Activated T-cell treated with anti-CD3 and anti-CD28 coated beads, Interleukin-2, amount 50 U/mL, for 48 hours (primary cell): ENCODE results near the gene SACS.

Experiments
- DNase-seq, 2 experiments: peaks; one replicate each; pipeline ENCODE4 v3.0.0-alpha.2; 2020

SACS gene

GRCh38 chr13:23433171-23434153 lies at the start of gene SACS:
Gene SACS, minus strand, starts transcription at chr13:23433702. Its CDS starts 22,463 bp downstream, at chr13:23411239.
- DNase-seq, result no peak

- no peak for DNase-seq
Measured at GRCh38 chr13:23480324-23480723, 46.8 kb upstream of the SACS start.

GRCh38 chr13:23477101-23477500 lies 43.6 kb upstream of the SACS start:
- DNase-seq, result no peak

DNA sequence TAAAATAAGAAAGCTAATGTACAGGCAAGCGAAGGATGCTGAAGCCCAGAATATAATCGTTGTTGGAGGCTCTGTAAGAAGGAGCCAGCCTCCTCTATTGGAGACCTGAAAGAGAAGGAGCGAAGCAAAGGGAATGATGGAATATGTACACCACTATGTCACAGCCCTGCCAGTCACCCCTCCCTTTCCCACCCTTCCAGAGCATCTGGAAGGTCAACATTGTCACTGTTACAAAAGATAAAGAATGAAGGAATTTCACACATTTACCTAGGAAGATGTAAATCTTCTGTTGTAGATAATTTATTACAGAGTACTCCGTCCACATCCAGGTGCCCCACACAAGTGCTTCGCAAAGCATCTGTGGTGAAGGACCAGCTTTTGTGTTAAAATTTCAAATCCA lies 39.7 kb upstream of the SACS start:
- no peak for DNase-seq

- DNase-seq, result no peak
Measured at GRCh38 chr13:23472189-23472588, 38.7 kb upstream of the SACS start.

DNA sequence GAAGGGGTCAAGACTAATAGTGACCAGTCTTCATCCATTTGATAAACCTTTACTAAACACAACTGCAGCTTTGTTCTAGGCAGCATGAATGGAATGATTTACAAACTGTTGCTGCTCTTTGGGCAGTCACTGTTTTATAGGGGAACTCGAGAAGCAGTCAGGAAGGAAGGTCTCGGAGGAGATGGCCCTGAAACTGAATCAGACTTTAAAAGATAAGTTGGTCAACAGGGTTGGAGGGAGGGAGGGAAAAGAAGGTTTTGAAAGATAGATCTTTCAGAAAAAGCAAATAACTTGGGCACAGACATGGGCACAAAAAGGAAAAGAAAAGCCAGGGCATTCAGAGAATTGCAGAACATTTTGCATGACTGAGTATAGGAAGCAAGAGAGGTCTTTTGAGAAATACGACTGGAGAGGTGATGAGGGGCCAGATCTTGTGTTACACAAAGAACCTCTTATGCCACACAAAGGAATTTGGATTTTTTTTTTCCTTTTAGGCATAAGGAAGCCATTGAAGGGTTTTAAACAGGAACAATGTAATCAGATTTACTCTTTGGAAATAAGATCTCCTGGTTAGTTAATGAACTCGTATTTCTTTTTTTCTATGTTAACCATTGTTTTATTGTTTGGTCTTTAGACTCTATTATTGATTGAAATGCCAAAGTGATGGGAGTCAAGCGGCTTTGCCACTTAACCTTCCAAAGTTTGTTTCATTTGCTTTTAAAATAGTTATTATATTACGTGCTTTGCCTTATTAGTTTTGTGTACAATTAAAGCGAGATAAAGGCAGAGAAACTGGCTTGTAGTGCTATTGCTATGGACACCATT lies 37.5 kb upstream of the SACS start:
- DNase-seq, result no peak

DNA sequence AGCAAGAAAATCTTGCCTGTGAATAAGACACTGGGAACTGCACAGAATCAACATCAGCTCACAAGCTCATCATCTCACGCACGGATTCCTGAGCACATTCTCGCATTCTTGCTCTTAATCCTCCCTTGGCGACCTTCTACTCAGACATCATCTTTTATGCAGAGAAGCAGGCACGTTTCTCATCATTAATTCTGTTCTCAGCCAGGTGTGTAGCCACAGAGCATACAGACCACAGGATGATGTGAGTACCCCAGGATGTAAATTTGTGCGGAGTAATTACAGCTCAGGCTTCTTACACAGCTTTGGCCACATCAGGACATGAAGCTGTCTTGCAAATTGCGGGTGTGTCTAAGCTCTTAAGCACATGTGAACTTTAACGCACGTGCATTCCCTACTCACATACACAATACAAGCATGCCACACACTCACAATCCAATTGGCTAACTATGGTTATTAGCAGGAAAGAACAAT lies 36.5 kb upstream of the SACS start:
- DNase-seq, result no peak

DNA sequence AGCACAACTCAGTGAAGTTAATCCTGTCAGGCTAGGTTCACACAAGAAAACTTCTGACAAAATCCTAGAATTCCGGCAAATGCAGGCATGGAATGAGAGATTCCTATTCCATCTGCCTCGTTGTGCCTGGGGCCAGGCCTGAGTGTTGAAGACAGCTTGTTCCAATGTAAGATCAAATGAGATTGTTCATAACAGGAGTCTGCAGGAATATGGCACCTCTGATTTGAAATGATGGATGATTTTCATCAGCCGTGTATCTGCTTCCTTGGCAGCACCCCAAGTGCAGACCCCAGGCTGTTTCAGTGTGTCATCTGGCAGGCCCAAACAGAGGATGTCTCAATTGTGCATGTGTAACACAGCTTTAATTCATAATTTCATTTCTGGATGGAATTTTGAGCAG lies 35.3 kb upstream of the SACS start:
- no peak for DNase-seq

GRCh38 chr13:23467932-23468278 lies 34.4 kb upstream of the SACS start:
- no peak for DNase-seq

DNA sequence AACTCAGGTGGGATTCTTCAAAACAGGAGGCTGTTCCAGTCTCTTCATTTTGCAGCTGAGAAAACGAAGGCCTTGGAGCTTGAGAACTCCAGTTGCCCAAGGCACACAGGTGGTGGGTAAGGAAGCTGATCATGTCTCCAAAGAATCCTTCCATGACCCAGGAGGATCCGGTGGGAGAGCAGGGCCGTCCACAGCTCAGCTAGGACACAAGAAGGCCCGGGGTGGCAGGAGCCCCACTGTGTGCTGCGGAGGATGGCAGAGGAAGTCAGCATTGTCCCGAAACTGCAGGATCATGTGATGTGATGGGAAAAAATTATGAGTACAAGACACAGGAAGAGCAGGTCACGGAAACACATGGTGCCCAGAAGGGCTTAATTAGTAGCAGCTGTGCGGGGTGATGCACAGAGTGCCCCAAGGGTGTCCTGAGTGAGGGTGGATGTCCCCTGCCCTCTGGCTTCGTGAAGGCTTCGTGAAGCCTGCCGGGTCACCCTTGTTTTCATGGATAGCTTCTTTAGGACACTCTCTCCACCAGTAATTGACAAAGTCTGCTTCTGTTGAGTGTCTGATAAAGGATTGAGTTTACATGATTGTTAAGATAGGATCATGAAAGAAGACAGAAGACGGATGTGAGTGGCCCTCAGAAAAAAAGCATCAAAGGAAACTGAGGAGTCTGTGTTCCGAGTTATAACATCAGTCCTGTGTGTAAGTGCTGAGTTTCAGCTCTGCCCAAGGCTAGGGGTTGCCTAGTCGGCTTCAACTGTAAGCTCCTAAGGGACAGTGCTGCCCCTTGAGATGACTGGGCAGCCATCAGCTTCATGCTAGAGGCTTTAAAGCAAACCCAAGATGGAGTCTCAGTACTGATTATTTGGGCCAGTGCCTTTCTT lies 33.8 kb upstream of the SACS start:
- DNase-seq, result no peak

DNA sequence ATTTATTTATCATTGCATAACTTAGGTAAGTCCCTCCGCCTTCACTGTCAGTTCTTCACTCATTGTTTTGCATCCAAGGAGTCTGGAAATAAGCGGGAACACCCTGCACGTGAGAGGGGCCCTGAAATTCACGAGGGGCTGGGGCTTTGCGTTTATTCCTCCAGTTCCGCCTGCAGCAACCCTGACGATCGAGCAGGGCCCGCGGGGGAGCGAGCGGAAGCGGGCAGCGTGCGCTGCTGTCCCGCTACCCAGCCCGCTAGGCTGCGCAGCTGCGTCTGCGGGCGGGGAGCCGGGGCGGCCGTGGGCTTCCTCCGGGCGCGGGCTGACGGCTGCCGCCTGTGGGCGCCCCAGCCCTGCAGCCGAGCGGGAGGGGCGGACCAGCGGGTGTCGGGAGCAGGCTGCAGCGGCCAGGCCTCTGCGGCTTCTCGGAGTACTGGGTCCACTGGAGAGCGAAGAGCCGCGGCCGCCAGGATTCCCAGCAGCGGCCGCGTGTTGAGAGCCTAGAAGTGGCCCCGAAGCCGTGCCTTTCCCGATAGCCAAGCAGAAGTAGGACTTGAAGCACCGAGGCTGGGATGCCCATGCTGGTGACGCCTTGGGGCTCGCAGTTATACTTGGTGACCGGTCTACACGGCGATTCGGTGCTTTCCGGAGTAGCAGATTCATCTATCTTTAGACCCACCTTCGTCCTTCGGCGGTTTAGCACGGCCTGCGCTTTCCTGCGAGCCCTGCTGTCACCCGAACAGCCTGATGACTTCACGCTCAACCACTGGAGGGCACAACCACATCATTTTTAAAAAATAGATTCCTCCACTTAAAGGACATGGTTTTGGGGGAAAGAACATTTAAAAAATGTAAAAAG lies 32.9 kb upstream of the SACS start:
- DNase-seq, result peak; percentile 76 to 78

- DNase-seq, result no peak
Measured at GRCh38 chr13:23463661-23464060, 30.2 kb upstream of the SACS start.

GRCh38 chr13:23462815-23463559 lies 29.5 kb upstream of the SACS start:
- DNase-seq, result no peak

- no peak for DNase-seq
Measured at GRCh38 chr13:23461544-23461943, 28.0 kb upstream of the SACS start.

GRCh38 chr13:23460921-23461320 lies 27.4 kb upstream of the SACS start:
- no peak for DNase-seq

GRCh38 chr13:23460309-23460708 lies 26.8 kb upstream of the SACS start:
- DNase-seq, result no peak

GRCh38 chr13:23458989-23459388 lies 25.5 kb upstream of the SACS start:
- no peak for DNase-seq

DNA sequence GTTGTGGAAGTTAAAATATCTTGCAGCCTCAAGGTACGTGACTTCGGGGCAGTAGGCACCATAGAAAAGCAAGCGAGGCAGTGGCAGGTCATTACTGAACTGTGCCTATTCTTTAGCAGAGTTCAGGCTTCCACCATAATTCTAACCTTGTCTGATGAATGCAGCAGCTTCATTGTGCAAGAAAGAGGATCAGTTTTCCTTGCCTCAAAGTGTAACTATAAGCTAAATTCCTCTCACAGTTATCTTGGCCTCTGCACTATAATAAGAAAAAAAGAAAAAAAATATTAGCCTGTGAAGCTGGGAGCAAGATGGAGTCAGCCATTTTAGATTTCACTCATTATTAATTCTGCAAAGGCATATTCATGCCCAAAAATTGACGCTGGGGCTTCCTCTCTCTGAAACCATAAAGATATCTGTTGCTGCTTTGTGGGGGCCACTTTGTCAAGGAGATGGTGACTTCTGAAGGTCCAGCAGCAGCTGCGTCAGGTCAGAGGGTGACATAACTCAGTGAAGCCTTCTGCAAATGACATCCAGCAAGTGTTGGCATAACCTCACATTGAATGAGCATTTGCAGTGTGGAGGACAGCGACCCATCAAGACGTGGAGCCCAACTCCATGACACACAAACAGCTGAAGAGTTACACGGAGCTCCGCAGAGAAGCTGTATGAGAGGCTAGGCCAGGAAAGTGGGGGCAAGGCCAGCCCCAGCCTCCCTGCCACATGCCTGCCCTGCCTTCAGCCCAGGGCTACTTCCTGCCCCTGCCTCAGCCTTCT lies 23.1 kb upstream of the SACS start:
- no peak for DNase-seq

GRCh38 chr13:23455401-23456185 lies 22.1 kb upstream of the SACS start:
- no peak for DNase-seq
